ENCODE results near the gene MAPK8IP1.

Gene MAPK8IP1

DNA sequence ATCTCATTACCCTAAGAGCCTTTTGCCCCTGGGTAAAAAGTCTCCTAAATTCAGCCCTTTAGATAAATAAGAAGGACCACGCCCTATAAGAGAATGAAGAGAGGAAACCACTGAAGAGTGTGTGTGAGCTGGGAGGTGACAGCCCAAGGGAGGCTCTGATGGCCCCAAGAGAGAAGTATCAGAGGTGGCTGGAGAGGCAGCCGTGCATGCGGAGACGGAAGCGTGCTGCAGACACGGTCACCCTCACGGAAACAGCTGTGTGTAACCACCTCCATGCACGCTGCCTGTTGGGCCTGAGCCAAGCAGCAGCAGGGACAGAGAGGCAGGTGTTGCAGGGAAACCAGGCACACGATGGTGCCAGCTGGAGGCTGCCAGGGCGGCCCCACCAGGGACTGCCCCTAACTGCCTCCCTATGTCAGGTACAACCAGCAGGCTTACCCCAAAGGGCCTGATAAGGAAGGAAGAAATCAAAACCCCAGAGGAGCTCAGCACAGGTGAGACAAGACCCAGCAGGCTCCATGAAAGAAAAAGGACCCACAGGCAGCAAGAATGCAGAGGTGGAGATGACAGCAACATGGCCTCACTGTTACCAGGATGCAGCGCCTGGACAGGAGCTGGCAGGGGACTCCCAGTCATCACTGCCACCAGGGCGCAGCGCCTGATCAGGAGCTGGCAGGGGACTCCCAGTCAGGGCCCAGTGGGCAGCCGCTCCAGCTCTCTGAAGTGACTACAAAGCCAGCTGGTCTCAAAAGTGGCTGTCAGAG, 44.8 kb downstream of the MAPK8IP1 start:
- Mint-ChIP-seq H3K4me1 (peaks cover 55% of the 10 kb centered on the region), H3K36me3 (peaks cover 59% of the 10 kb centered on the region), H3K4me3 (peak overlapping the region; percentile 62), H3K9me3 (no peaks in the 10 kb centered on the region), H3K27ac (peak overlapping the region; percentile 97)
- DNase-seq (ENCODE audit: low spot score in 2 of 2), result no peak
- ATAC-seq, result peak; percentile 79

DNA sequence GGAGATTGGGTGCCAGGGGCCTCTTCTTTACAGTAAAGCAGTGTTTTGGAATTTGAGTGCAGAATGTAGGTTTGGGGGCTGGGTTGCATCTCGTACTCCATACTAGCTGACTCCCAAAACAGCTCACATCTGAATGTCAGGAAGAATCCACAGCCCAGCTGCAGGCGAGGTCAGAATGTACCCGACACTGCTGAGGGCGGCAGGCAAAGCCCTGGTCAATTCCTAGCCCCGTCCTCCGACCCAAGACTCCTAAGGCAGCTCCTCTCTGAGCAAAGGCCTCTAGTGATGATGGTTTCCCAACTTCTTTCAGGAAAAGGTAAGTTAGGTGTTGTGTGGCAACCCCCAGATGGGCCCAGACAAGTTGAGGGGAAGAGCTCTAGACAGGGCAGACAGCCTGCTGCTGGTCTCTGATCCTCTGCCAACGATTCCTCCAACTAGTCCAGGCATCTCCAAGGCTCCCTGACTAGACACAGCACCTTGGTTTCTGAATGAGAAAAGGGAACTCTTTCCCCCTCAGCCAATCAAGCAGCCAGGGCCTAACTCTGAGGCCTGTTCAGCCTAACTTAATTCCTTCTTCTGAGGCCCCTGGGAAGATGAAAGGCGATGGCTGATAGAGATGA, 45.6 kb downstream of the MAPK8IP1 start:
- Mint-ChIP-seq H3K9me3 (no peaks in the 10 kb centered on the region), H3K4me1 (peaks cover 51% of the 10 kb centered on the region), H3K27ac (peak overlapping the region; percentile 97), H3K4me3 (peak overlapping the region; percentile 62), H3K36me3 (peaks cover 68% of the 10 kb centered on the region)
- DNase-seq (ENCODE audit: low spot score in 2 of 2), result no peak
- ATAC-seq, result no peak

DNA sequence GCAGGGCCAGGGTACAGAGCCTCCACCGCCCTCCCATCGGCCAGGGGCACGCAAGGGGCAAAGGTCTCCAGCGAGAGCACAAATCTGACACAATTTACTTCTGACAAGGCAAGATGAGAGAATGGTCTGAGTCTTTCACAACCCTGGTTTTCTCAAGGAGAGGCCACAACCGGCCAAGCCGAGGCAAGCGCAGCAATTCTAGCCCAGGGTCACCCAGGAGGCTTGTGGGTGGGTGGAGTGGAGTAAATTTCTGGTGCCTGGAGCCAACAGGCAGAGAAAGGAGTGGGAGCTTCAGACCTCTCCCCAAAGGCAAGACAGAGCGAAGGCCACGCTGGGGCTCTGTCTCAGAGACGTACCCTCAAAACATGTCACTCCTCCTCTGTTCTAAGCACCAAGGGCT, 46.3 kb downstream of the MAPK8IP1 start:
- Mint-ChIP-seq H3K4me1 (peaks cover 44% of the 10 kb centered on the region), H3K4me3 (peak overlapping the region; percentile 62)

DNA sequence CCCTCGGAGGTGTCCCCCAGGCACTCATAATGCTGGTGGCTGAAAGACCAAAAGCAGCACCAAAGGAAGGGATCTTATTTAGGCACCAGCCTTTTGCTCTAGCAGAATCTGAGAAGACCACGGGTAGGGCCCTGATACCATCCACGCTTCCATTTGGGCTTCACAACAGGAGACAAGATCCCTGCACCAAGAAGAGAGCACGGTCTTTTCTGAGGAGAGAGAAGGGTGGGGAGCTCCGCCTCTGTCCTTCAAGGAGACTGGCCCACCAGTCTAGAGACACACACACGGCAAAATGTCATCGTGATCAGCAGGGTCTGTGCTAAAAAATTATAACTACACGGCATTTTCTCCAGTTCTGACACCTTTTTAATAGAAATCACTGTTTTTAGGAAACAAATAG, 46.8 kb downstream of the MAPK8IP1 start:
- Mint-ChIP-seq H3K9me3 (no peaks in the 10 kb centered on the region), H3K36me3 (peaks cover 79% of the 10 kb centered on the region), H3K4me3 (no peak overlapping the region), H3K4me1 (peaks cover 39% of the 10 kb centered on the region), H3K27ac (peak overlapping the region; percentile 26)
- ATAC-seq, result no peak
- peak in 1 of 2 donors; percentile 44 for DNase-seq (ENCODE audit: low spot score in 2 of 2)

More for the DNA sequence above, 46.3 kb downstream of the MAPK8IP1 start:
- DNase-seq (ENCODE audit: low spot score in 2 of 2) (peak in 1 of 2 donors; percentile 45), ATAC-seq (no peak)
- no peaks in the 10 kb centered on the region for H3K9me3 Mint-ChIP-seq
- H3K27ac Mint-ChIP-seq, result peak overlapping the region; percentile 97
- peaks cover 75% of the 10 kb centered on the region for H3K36me3 Mint-ChIP-seq

DNA sequence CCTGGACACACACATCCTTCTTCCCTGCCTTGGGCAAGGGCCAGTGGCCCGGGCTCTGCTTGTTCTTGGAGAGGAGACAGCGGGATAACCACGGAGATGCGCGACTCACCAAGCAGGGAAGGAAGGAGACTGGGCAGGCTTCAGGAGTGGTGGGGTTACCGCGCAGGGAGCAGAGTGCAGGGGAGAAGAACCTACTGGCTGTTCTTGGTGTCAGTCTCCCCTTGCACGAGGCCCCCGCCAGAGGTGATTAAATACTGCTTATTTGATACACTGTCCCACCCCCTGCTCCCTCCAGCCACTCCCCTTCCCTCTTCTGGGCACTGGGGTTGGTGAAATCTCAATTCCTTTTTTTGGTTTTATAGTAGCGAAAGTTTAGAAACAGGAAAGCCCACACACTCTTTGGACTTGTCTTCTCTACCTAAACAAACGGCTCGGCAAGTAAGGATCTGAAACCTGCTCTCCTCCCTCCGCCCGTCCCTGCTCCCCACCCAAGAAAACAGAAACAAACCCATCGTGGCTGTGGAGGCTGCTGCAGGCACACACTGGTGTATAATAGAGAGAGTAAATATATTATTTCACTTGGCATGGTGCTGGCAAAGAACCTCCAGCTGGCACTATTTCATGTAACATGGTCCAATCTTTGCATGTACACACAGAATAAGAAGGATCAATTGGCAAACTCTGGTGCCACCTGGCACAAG, 47.8 kb downstream of the MAPK8IP1 start:
- H3K27ac Mint-ChIP-seq, result peak overlapping the region; percentile 26

DNA sequence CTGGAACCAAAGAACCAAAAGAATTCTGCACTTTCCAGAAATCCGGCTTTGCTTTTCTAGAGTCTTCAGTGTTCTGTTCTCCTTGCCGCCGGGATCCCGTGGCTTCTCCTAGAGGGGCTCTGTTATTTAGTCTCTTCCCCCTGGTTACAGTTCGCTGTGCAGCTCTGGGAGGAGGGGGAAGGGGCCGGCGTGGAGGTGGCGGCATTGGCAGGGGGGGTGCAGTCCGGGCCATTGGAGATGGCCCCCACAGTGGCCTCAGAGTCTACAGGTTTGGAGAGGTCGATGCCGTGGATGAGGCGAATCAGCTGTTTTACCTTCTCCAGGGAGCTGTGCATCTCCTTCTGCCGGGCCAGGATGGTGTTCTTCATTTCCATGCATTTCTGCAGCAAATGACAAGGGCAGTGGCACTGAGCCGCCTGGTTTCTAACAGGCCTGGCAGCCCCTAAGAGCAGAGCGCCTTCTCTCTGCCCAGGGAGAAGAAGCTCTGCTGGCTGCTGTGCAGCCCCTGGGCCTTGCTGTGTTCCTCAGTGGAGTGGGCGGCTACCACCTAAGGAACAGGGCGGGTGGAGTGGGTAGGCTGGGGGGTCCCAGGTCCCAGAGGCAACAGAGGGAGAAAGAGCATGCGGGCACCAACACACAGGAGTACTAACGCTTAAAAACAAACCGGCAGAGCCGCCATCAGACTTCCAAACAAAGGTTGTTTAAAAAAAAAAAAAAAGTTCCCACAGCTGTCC, 48.6 kb downstream of the MAPK8IP1 start:
- H3K4me3 Mint-ChIP-seq, result no peak overlapping the region
- peaks cover 26% of the 10 kb centered on the region for H3K4me1 Mint-ChIP-seq
- H3K9me3 Mint-ChIP-seq, result no peaks in the 10 kb centered on the region
- DNase-seq (ENCODE audit: low spot score in 2 of 2), result no peak
- no peak for ATAC-seq
- no peak overlapping the region for H3K27ac Mint-ChIP-seq
- peaks cover 87% of the 10 kb centered on the region for H3K36me3 Mint-ChIP-seq

More for the DNA sequence above, 47.8 kb downstream of the MAPK8IP1 start:
- no peak overlapping the region for H3K4me3 Mint-ChIP-seq
- DNase-seq (ENCODE audit: low spot score in 2 of 2) (peak in 1 of 2 donors; percentile 42), ATAC-seq (no peak)
- no peaks in the 10 kb centered on the region for H3K9me3 Mint-ChIP-seq
- H3K4me1 Mint-ChIP-seq, result peaks cover 33% of the 10 kb centered on the region
- H3K36me3 Mint-ChIP-seq, result peaks cover 89% of the 10 kb centered on the region

DNA sequence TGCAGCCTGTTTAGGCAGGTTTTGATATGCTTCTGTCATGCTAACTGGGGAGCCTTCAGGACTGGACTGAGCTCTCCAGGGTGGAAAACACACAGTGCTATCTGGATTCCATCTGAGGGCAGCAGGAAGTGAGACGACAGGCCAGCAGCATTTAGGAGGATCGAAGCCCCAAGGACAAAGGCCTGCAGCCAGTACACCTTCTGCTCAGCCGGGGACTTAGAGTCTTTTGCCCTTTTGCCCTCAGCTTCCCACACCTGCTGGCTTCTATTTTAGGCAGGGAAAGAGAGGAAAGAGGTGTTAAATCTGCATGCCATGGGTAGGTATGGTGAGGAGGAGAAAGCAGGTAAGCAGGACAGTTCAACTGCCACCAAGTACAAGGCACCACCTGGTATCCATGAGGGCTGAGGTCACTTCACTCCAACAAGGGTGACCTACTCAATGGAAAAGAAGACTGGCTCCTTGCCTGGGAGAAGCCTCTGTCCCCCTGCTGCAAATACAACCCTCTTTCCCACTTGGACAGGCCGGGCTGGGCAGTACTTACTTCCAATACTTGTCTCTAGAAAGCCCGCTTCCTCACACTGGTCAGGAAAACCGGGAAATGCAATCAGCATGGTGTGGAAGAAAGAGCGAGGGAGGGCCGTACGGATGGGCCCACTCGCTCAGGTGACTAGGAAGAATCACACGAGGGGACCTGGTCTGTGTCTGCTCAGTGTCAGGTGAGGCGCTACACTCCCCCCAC, 49.3 kb downstream of the MAPK8IP1 start:
- Mint-ChIP-seq H3K36me3 (peaks cover 91% of the 10 kb centered on the region), H3K4me3 (no peak overlapping the region), H3K4me1 (peaks cover 21% of the 10 kb centered on the region), H3K9me3 (no peaks in the 10 kb centered on the region), H3K27ac (no peak overlapping the region)
- DNase-seq (ENCODE audit: low spot score in 2 of 2) (no peak), ATAC-seq (no peak)

DNA sequence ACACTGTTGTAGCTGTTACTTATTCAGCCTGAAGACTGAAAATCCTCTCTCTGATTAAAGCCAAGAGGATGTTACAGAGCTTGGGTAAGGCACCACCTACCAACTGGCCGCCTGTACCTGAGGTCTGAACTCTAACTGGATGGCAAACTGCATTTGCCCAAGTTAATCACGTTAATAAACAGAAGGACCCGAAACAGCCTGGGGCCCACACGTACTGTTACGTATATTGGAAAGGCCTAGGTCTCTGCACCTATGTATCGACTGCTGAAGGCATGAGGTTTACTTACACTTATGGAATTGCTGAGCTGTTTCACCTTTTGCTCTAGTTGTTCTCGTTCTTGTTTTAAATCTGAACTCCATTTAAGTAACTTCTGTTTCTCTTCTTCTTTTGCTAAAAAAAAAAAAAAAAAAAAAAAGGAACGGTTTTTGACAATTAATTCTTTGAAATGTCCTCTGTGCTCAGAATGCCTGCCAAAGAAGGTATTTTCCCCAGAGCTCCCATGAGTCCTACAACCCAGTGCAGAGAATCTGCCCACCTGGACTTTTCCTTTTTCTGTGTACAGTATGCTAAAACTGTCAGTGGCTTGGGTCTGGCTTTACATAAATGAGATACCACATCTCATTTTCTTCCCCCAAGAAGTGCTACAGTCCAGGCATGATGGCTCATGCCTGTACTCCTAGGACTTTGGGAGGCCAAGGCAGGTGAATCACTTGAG, 50.1 kb downstream of the MAPK8IP1 start:
- no peak for ATAC-seq
- H3K36me3 Mint-ChIP-seq, result peaks cover 85% of the 10 kb centered on the region
- H3K27ac Mint-ChIP-seq, result no peak overlapping the region

DNA sequence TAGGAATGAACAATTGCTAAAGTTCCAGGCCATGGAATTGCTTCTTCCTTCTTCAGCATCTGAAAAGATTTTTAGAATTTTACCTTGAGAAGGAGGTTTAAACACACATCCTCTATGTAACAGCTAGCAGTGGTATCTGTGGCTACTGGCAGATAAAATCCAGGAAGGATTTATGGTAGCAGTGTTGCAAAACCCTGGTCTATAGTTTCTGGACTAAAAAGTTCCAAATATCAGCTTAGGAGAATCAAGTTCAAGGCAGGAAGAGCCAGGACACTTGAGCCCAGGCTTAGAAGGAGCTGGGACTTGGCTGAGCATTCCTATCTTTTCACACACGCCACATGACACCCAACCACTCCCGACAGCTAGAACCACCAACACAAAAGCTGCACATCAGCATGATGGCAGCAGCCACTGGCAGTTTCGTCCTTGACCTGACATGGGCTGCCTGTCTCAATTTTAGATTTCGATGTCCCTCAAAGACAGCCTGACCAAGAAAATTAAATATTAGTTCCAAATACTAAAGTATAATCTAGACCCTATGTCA, 51.1 kb downstream of the MAPK8IP1 start:
- no peak overlapping the region for H3K4me3 Mint-ChIP-seq
- H3K9me3 Mint-ChIP-seq, result no peaks in the 10 kb centered on the region
- ATAC-seq, result no peak
- peaks cover 3% of the 10 kb centered on the region for H3K4me1 Mint-ChIP-seq
- DNase-seq (ENCODE audit: low spot score in 2 of 2), result no peak
- H3K27ac Mint-ChIP-seq, result peak overlapping the region; percentile 23
- H3K36me3 Mint-ChIP-seq, result peaks cover 80% of the 10 kb centered on the region

More for the DNA sequence above, 50.1 kb downstream of the MAPK8IP1 start:
- peaks cover 13% of the 10 kb centered on the region for H3K4me1 Mint-ChIP-seq
- no peak for DNase-seq (ENCODE audit: low spot score in 2 of 2)
- H3K9me3 Mint-ChIP-seq, result no peaks in the 10 kb centered on the region
- no peak overlapping the region for H3K4me3 Mint-ChIP-seq

DNA sequence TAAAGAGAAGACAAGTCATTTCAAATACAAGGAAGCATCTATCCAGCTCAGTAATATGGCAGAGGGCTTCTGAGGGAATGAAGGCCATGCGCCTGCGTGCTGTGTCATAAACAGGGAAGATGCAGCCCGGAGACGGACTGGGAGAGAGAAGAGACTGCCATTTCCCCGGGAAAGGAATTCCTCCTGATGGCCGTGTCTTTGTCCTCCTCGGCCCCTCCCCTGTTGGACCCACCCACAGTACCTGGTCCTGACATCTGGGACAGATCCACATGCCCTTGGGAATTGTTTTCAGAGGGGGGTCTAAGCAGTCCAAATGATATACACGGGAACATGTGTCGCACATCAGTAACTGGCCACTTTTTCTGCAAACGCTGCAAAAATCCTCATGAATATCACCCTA, 52.5 kb downstream of the MAPK8IP1 start:
- no peaks in the 10 kb centered on the region for H3K4me1 Mint-ChIP-seq

DNA sequence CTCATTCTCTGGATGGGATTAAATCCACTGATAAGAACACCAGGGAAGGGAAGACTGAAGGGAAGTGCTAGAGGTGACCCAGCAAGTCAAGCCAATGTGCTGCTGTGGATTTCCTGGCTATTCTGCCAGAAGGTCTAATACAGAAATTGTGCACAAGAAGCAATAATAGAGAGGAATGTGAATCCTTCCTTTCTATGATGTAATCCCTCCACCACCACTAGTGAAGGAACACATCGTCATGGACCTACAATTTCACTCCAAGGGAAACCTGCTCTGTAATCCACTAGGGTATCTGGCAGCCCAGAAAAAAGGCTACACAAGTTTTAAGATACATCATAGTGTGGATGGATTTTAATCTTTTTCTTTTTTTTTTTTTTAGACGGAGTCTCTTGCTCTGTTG, 54.4 kb downstream of the MAPK8IP1 start:
- no peak for ATAC-seq
- no peaks in the 10 kb centered on the region for H3K9me3 Mint-ChIP-seq
- peak overlapping the region; percentile 17 for H3K27ac Mint-ChIP-seq
- no peaks in the 10 kb centered on the region for H3K4me1 Mint-ChIP-seq
- peaks cover 77% of the 10 kb centered on the region for H3K36me3 Mint-ChIP-seq
- H3K4me3 Mint-ChIP-seq, result no peak overlapping the region
- DNase-seq (ENCODE audit: low spot score in 2 of 2), result no peak

More for the DNA sequence above, 52.5 kb downstream of the MAPK8IP1 start:
- H3K9me3 Mint-ChIP-seq, result no peaks in the 10 kb centered on the region
- H3K4me3 Mint-ChIP-seq, result no peak overlapping the region
- ATAC-seq (no peak), DNase-seq (ENCODE audit: low spot score in 2 of 2) (no peak)
- H3K36me3 Mint-ChIP-seq, result peaks cover 79% of the 10 kb centered on the region
- no peak overlapping the region for H3K27ac Mint-ChIP-seq

DNA sequence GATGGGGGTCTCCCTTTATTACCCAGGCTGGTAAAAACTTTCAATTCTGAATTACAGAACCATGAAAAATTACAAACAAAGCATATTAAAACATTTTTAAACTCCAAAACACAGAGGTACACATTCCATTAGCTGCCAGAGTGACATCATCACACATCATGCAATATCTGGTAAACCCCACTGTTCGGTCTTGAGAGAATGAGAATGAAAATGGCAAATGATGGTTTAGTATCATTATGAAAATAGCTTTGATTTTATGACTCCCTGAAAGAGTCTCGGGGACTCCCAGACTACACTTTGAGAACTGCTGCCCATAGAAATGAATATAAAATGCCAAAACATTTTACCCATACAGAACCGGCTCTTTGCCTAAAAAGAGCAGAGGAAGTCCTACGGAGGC, 55.8 kb downstream of the MAPK8IP1 start:
- peak overlapping the region; percentile 35 for H3K27ac Mint-ChIP-seq
- H3K9me3 Mint-ChIP-seq, result no peaks in the 10 kb centered on the region
- DNase-seq (ENCODE audit: low spot score in 2 of 2) (no peak), ATAC-seq (peak; percentile 75)
- H3K4me3 Mint-ChIP-seq, result no peak overlapping the region
- H3K36me3 Mint-ChIP-seq, result peaks cover 76% of the 10 kb centered on the region
- no peaks in the 10 kb centered on the region for H3K4me1 Mint-ChIP-seq

DNA sequence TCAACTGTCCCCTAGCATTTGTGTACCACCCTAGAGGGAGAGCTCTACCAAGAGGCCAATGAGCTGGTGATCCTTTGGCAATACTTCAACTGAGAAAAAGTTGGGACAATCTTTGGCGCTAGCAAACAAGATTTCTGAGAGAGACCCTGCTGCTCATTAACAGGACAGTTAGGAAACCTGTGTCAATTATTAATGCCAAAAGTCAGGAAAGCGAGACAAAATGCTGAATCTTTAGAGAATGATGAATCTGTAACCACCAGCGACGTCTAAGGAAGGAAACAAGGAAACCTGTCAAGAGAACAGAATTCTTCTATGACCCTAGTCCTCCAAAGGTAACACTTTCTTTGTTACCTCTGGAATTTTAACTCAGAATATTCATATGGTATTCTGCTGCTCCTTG, 56.9 kb downstream of the MAPK8IP1 start:
- DNase-seq (ENCODE audit: low spot score in 2 of 2) (no peak), ATAC-seq (no peak)
- Mint-ChIP-seq H3K27ac (peak overlapping the region; percentile 35), H3K4me1 (no peaks in the 10 kb centered on the region), H3K36me3 (peaks cover 76% of the 10 kb centered on the region), H3K4me3 (no peak overlapping the region), H3K9me3 (no peaks in the 10 kb centered on the region)
